ENCODE measurements around the gene MUC20.

The MUC20 gene

DNA sequence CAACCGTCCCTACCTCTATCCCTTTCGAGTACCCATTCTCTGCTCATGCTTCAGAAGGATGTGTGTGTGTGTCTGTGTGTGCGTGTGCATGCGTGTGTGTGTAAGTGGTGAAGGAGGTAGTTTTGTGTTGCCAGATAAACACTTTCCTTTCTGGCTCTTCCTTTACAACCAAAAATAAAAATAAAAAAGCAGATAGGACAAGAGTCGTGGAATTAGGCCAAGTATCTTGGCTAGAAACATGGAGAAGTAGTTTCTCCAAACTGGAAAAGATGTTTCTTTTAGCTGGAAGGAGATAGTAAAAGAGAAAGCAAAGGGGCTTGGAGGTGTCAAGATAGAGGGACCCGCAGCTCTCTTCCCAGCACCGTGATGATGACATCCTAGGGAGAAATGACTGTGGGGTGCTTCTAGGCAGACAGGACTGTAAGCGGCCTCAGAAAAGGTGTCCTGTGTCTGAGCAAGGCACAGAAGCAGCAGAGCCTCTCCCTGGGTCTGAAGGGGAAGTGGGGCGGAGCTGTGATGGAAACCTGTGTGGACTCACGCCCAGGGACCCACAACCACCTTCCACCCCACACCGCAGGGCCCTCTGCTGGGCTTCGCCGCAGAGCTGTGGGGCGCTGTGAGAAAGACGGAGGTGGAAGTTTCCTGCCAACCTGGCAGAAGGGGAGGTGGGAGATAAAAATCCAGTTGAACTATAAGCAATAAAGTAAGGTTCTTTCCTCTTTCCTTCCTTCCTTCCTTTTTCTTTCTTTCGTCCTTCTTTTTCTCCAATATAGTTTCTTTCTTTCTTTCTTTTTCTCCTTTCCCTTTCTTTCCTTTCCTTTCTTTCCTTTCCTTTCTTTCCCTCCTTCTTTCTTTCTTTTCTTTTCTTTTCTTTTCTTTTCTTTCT, 35.3 kb downstream of the MUC20 start:
- DNase-seq (ENCODE audit: low spot score): no peak

DNA sequence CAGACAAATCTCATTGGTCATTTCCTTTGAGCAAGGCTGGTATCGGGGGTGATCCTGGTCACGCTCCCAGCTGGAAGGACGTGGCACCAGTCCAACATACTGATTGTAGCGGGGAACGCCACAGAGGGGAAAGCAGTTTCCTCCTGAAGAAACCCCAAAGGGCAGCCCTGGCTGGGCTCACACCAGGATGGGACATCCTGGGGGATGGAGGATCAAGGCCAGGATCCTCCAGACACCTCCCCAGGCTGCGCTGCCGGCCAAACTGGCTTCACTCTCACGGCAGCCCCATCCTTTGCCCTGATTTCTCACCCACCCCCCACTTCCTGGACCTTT, 36.6 kb downstream of the MUC20 start:
- no peak for DNase-seq (ENCODE audit: low spot score)

DNA sequence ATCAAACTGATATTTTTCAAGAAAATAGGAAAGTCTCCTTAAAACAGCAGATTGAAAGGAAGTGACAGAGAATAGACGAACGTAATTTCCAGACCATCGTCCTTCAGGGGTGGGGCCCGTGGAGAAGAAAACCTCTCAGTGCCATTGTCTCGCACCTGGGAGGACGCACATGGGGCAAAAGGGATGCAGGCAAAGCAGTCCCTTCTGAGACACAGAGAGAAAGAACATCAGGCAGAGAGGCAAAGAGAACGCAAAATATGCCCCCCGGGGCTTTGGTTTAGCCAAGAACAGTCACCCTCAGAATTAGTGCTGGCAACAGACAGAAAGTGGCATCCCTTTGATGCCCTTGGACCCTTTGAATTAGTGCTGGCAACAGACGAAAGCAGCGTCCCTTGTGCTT, 37.0 kb downstream of the MUC20 start:
- no peak for DNase-seq (ENCODE audit: low spot score)

DNA sequence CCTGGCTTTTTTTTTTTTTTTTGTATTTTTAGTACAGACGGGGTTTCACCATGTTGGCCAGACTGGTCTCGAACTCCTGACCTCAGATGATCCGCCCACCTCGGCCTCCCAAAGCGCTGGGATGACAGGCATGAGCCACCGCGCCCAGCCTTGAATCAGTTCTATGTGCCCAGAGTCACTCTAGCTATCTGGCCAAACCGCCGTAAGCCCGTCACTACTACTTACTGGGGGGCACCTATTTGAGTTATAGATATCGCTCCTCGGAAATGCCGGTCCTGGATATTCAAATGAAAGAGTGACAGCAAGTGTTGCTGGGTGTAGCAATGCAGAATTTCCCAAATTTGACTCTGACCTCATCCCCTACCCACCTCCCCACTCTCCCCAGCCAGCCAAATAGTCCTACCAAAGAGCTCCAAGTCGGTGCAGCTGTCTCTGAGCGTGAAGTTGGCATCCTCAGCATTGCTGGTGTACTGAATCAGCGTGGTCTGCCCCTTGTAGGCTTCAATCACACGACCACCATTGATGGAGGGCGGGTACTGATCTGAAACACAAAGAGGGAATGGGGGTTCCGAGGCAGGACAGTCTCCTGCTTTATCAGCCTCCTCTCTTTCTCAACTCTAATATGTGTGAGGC, 38.1 kb downstream of the MUC20 start:
- DNase-seq (ENCODE audit: low spot score): no peak

DNA sequence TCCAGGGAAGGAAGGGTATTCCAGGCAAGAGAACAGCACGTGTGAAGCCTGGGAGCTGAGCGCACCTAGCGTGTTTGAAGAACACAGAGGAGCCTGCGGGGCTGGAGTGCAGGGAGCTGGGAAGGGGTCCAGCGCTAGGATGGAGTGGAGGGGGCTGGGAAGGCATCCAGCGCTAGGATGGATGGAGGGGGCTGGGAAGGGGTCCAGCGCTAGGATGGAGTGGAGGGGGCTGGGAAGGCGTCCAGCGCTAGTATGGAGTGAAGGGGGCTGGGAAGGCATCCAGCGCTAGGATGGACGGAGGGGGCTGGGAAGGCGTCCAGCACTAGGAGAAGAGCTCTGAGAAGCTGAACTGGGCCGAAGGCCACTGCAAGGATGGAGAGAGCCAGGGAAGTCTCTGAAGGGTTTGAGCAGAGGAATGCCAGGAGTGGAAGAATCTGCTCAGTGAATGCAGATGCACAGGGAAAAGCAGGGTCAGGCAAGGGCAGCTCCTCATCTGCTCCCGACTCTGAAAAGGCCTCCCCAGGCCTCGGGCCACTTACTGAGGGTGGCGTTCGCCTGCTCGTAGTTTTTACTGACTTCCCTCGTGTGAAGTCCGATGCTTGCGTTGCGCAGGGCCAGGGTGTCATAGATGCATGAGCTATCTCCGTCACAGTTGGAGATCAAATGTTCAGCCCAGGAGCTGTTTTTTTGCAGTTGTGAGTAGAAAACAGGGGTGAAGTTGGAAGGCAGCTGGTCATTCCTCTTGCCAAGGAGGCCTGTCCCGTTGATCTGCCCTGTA, 39.8 kb downstream of the MUC20 start:
- no peak for DNase-seq (ENCODE audit: low spot score)

DNA sequence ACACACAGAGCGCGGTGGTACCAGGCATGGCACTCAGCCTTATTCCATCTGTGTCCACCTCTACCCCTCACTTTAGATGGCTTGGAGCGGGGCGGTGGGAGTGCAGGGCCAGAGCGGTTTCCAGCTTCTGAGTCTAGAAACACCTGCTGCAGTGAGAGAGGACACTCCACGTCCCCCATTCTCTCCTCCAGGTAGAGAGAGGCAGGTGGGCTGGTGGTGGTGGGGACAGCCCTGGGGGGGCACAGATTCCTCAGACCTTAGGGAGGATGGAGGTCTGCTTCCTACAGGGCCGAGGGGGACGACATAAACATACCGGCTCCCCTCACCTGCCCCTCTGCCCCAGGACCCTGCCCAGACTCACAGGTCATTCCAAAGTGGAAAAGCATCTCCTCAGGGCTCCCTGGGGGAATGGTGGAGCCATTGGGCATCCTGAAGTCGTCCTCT, 40.4 kb downstream of the MUC20 start:
- DNase-seq (ENCODE audit: low spot score): no peak

DNA sequence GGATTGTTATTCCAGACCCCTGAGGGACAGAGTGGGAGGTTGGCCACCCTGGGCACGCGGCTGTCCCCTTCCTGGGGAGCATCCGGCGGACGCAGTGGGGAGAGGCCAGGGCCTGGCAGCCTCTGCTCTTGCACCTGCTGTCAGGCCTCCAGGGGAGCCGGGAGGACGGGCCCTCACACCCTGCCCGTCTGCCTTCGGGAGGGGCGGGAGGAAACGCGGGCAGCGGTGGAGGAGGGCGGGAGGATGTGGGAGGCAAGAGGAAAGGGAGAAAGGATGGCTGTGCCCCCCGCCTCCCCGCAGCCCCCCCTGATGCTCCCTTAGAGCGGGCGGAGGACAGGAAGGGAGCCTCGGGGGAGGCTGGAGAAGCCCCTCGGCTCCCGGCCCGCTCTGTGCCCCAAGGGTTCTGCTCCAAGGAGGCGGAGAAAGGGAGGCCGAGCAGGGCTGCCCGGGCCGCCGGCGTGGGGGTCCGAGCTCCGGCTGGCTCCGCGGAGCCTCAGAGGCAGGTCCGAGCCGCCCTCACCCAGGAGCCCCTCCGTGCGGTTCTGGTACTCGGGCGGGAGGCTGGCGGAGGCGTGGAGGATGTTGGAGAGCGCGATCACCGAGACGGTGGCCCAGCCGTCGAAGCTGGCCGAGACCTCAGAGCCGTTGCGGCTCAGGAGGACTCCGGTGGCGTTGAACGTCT, 40.9 kb downstream of the MUC20 start:
- DNase-seq (ENCODE audit: low spot score): no peak

DNA sequence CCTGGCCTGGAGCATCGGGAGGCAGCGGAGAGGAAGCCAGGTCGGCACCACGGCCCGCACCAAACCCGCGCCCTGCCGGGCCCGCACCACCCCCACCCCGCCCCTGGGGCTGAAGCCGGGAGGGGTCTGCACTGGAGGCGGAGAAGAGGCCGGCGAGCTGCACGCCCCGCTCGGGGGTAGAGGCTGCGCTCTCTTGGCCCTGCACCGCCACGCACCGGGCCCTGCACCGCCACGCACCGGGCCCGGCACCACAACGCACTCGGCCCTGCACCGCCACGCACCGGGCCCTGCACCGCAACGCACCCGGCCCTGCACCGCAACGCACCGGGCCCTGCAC, 41.4 kb downstream of the MUC20 start:
- no peak for DNase-seq (ENCODE audit: low spot score)

DNA sequence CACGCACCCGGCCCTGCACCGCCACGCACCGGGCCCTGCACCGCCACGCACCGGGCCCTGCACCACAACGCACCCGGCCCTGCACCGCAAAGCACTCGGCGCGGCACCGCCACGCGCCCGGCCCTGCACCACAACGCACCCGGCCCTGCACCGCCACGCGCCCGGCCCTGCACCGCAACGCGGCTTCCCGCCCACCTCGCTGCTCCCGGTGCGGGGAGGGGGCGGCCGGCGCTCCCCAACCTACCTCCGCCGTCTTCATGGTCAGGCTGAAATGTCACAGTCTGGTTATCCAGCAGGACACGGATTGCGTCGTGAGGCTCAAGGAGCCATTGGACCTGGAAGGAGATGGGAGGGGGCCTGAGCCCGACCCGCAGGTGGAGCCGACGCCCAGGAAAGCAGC, 41.8 kb downstream of the MUC20 start:
- DNase-seq (ENCODE audit: low spot score): no peak

DNA sequence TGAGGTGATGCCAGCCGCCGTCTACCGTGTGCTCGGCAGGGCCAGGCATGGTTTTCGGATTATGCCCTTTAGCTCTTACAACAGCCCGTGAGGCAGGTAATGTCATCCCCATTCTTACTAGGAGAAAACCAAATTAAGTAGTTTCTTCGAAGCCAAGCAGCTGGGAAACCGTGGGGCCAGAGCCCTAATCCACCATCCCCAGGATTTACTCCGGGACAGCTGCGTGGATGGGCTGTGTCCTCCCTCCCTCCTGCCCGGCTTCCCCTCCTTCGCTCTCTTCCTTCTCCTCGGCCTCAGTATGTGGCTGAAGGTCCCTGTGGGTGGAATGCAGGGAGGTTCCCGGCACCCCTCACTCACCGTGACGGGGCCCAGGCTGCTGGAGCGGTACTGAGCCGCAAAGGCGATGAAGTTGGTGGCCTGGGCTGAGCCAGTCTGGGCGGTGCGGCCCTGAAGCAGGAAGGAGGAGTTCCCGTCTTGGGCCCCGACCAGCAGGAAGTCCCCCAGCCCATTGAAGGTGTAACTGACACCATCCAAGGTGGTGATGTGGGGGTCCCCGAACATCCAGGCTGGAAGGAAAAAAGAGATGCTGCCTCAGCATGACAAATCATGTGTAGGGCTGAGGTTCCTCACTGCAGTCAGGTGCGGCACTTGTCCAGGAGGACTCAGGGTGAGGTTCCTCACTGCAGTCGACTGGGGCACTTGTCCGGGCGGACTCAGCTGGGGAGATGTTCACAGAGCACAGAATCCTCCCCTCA, 42.5 kb downstream of the MUC20 start:
- no peak for DNase-seq (ENCODE audit: low spot score)

DNA sequence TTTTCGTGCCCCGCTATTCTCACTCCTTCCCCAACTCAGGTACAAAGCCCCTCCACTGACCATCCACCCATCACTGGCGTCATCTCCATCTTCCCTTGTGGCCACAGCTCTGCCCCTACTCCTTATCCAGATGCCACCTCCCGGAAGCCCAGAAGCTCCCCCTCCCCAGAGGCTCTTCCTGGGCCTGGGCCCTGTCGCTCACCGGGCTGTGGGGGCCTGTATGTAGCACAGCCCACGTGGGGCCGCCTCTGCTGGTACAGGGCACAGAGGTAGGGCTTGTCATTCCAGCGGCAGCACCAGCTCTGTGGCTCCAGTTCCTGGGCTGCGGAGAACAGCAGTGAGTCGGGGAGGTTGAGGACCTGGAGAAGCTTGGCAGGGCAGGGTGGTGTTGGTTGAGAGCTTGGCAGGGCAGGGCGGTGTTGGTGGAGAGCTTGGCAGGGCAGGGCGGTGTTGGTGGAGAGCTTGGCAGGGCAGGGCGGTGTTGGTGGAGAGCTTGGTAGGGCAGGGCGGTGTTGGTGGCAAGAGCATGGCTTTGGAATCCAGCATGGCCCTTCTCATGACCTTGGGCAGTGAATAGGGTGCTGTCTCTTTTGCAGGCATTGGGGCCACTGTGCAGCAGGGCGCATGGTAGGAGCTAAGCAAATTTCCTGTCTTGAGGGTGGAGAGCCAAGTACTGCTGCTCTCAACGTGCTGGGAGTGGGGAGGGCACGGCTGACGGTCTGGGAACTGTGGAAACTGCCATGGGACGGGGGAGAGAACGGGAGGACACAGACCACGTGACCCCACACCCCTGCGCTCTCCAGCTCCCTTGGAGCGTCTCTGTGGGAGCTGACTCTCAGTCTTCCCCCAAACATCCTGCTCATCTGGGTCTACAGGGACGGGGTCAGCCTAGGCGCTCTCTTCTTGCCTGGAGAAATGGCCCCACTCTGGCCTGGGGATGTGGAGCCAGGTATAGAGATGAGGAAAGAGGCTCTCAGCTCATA, 43.4 kb downstream of the MUC20 start:
- DNase-seq (ENCODE audit: low spot score): no peak

DNA sequence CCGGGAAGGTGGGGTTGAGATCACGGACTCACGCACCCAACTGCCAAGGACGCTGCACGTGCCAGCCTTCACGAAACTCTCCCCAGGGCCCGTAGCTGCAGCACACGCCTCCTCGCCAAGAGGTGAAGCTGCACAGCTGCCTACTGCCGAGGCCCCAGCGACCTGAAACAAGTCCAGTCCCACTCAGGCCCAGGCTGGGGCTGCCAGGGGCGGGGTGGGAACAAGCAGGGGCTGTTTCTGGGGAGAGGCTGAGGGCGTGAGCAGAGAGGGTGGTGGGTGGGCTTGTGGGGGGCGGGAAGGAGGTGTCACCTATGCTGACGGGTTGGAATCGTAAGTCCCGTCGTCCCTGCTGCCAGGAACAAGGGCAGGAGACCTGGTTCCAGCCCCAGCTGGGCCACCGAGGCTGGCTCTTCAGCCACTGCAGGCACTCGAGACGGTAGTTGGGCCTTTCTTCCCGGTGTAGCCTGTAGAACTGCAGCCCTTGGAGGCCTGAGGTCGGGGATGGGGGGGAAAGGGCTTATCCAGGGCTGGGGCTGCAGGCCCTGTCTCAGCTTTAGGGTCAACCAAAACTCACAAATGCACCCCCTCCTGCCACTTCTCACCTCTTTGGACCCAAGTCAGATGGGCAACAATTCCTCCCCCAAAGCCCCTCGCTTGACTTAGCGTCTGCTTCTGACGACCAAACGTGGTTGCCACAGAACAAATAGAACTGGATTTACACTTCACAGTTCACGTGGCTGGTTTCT, 44.4 kb downstream of the MUC20 start:
- DNase-seq (ENCODE audit: low spot score): no peak

DNA sequence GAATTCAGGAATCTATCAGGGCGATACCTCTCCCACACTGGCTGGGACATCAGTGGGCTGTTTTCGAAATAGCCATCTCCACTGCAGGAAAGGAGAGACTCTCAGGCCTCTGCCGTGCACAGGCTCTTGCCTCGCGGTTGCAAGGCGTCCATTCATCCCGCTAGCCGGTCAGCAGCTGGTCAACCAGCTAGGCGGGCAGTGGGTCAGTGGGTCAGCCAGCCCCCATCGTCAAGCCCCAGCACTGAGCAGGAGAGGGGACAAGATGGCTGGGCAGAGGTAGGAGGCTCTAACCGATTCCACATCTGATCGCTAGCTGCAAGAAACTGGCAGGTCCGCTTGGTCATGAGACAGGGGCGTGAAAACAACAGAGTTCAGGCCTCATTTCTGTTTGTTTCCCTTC, 45.9 kb downstream of the MUC20 start:
- DNase-seq (ENCODE audit: low spot score): no peak

DNA sequence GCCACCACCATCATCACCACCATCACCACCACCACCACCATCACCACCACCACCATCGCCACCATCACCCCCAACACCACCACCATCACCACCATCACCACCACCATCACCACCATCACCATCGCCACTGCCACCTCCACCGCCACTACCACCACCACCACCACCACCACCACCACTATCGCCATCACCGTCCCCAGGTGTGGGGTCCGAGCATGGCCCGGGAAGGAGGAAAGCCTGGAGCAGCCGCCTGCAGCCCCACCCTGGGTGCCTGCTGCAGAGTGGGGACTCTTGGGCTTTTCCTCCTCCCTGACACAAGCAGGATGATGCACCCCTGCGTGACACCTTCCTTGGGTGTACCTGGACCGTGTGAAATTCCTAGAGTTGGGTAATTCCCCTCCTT, 47.0 kb downstream of the MUC20 start:
- DNase-seq (ENCODE audit: low spot score): no peak

DNA sequence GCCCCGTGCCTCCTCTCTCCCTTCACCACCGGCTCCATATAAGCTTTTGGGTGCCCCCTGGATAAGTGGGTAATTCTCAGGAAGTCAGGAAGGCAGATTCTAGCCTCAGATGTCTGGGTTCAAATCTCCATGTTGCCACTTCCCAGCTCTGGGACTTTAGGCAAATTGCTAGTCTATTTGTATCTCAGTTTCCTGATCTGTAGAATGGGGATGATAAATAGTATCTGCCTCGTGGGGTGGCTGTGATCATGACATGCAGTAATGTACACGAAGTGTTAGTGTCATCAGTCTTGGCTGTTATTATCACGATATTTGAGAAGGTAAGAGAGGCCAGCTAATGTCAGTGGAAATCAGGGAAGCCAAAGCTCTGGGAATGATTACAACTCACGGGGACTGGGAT, 47.6 kb downstream of the MUC20 start:
- DNase-seq (ENCODE audit: low spot score): no peak

DNA sequence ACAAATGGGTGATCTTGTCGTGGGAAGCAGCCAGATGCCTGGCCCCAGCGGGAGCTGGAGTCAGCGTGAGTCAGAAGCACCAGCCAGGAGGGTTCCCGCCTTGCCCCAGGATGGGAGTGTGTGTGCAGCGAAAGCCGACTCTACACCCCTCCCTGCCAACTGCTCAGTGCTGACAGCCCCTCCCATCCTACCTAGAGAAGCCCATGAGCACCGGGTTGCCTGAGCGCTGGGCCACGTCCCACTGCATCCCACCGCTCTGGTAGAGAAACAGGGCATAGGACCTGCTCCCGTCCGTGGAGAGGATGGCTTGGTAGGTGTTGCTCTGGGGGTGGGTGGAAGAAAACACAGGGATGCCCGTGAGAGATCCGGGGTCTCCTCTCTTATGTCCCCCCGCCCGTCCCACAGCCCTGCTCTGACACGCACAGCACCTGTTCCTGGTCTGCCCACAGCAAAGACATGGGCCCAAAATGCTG, 48.1 kb downstream of the MUC20 start:
- DNase-seq (ENCODE audit: low spot score): no peak

DNA sequence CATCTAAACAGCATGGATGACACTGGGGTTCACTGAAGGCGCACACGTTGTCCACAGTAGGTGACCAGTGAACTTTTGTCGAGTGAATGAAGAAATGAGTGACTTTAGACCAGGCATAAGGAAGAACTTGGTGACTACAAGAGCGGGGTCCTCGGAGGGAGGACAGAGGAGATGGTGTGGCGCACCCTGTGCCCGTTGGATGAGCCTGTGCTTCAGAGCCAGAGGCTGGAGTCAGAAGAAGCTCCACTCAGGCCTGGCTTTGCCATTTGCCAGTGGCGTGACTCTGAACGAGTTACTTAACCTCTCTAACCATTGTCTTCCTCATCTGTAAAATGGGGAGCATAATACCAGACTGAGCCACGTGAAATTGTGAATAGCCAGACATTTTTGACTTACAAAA, 48.8 kb downstream of the MUC20 start:
- DNase-seq (ENCODE audit: low spot score): no peak

DNA sequence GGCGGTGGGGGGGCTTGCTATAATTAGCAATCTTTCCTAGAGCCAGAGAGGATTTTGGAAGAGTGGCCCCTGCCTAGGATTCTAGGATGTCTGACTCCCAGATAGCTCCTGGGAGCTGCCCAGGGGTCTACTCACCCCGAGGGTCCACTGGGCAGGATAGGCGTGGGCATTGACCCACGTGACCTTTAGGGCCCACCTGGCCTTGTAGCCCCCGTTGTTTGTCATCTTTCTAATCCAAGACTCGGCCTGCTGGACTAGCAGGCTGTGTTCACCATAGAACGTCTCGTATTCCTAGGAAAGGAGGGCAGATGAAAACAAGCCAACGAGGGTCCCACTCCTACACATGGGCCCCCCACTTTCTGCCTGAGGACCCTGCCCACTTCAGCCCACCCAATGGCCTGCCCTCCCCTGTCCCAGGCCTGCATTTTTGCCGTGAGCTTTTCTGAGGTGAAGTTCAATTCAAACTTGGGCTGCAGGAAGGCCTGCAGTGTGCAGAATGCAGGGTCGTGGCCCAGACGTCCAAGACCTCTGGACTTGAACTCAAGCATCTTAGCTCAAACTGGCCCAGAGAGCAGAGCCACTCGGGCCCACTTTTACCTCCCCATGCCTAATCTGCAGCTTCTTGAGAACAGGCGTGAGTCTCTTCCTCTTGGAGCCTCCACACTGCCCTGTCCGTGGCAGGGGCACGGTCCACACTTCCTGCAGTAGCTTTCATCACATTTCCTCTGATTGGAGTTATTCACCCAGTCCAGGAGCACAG, 49.5 kb downstream of the MUC20 start:
- no peak for DNase-seq (ENCODE audit: low spot score)
